ENCODE measurements around the gene CBFB. TPM values are rescaled to one million over a fixed set of nuclear protein-coding genes. Genes with fewer than 3 reads are reported as not detected.

The CBFB gene
- total and polyA plus RNA-seq, 2 of the 13 experiments (the other 11 are each of a cell fraction or from before 2014, with no cell fraction given), result 22.1 to 70.8 TPM

GRCh38 chr16:67109407-67110135, 80.6 kb downstream of the CBFB start, which contains the start of gene PHAF1 (continued):
- TF ChIP-seq TFDP1 (CRISPR knock-in tag; IDR thresholded peaks at IDR 0.05; ENCODE audit: borderline replicate concordance) (peak; percentile 90), NFE2 (CRISPR knock-in tag; IDR thresholded peaks at IDR 0.05) (no peak), TCF12 (IDR thresholded peaks at IDR 0.05) (no peak), TCF12 (CRISPR knock-in tag; IDR thresholded peaks at IDR 0.05) (peak; percentile 74; the same call in 1 of the 2 replicates), KMT2B (CRISPR knock-in tag; IDR thresholded peaks at IDR 0.05) (peak; percentile 79), HOXA7 (CRISPR knock-in tag; IDR thresholded peaks at IDR 0.05) (no peak), ZNF7 (CRISPR knock-in tag; IDR thresholded peaks at IDR 0.05) (no peak; the same call in 1 of the 2 replicates), ZNF256 (CRISPR knock-in tag; conservative IDR thresholded peaks at IDR 0.05) (peak; percentile 73; the same call in 1 of the 2 replicates), CEBPB (IDR thresholded peaks at IDR 0.05; ENCODE audit: borderline replicate concordance, low read depth, low read length) (no peak), PBX2 (CRISPR knock-in tag; IDR thresholded peaks at IDR 0.05) (0 out of 2 replicates have a peak, but pooled peaks have one; percentile 19), MBNL3 (CRISPR knock-in tag; conservative IDR thresholded peaks at IDR 0.05) (no peak), SNAPC4 (CRISPR knock-in tag; IDR thresholded peaks at IDR 0.05) (peak; percentile 57), IKZF5 (CRISPR knock-in tag; IDR thresholded peaks at IDR 0.05) (peak; percentile 97), PREB (CRISPR knock-in tag; IDR thresholded peaks at IDR 0.05) (0 out of 2 replicates have a peak, but pooled peaks have one; percentile 11), ZNF501 (CRISPR knock-in tag; IDR thresholded peaks at IDR 0.05) (peak; percentile 95), ZNF10 (CRISPR knock-in tag; IDR thresholded peaks at IDR 0.05; ENCODE audit: borderline replicate concordance, low read depth) (0 out of 2 replicates have a peak, but pooled peaks have one; percentile 11), ZNF784 (CRISPR knock-in tag; IDR thresholded peaks at IDR 0.05; ENCODE audit: borderline replicate concordance) (peak; percentile 92; the same call in 1 of the 2 replicates), ZSCAN25 (CRISPR knock-in tag; IDR thresholded peaks at IDR 0.05) (peak; percentile 90)
